Activated naive CD8-positive, alpha-beta T cell treated with anti-CD3 and anti-CD28 coated beads, Interleukin-2, amount 50 U/mL, for 16 hours (primary cell): ENCODE data around the gene MTSS2.

ENCODE experiments used
- DNase-seq: peaks from one replicate; pipeline ENCODE4 v3.0.0-alpha.2; 2020; ENCODE audit warnings: low read depth, low spot score

The MTSS2 gene

DNA sequence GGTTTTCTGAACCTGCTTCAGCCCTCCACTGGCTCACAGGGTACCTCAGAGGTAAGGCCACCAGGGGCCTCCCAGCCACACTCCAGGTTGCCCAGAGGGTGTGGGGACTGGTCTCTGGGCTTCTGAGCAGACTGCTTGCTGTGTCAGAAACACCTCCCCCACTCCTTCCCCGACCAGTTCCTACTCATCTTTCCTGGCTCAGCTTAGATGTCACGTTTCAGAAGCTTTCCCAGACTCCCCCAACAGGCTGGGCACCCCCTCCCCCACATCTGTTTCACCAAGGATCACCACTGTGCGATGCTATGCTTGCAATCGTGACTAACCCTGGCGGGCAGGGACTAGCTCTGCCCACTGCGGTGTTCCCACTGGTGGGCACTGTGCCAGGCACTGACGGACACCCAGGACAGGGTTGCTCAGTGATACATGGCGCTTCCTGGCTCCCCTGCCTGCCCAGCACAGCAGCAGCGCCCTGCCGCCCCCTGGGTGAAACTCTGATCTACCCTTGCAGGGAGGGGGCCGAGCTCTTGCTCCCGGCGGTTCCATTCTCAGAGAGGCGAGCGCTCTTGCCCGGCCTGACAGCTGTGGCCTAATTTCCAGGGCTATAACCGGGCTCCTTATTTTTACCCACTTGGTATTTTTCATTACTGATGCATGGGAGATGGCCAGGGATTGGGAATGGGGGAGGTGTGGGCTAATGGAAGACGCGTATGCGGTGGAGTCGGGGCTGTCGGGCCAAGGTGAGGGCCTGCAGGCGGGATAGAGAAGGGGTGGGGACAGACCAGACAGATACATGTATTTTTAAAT is 29.4 kb upstream of the MTSS2 start:
- DNase-seq, result no peak

DNA sequence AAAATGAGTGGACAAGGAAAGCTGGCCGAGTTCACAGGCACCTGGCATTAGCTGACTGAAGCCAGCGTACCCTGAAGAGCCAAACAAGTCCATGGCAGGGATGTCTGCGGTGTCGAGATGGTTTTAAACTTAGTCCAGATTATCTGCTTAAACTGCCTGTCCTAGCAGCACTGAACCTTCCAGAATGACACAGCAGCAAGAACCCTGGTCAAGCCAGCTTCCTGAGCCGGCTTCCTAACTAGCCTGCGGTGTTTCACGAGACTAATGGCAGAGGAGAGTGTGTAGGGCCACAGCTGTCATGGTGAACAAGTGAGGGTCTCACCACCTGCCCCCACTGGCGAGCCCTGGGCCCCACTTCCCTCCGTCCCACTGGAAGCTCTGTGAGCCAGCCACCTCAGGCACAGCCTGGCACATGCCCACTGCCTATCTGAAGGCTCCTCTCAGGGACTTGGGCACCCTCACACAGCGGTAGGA is 28.8 kb upstream of the MTSS2 start:
- no peak for DNase-seq

DNA sequence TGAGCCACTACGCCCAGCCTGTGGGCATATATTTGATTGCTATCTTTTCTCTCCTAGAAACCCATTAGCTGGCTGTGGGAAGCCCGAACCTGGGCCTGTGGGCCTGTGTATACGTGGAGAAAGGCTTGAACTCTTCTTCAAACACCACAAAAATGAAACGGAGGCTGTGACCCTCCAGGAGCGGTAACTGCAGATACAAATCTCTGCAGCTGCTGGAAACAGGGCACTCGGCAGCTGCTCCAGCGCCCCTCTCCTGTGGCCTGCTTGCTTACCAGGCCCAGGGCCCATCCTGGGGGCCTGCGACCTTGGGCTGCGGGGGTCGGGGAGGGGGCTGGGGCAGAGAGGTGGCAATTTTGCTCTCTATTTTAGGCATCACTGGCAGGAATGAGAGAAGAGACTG is 28.0 kb upstream of the MTSS2 start:
- no peak for DNase-seq

DNA sequence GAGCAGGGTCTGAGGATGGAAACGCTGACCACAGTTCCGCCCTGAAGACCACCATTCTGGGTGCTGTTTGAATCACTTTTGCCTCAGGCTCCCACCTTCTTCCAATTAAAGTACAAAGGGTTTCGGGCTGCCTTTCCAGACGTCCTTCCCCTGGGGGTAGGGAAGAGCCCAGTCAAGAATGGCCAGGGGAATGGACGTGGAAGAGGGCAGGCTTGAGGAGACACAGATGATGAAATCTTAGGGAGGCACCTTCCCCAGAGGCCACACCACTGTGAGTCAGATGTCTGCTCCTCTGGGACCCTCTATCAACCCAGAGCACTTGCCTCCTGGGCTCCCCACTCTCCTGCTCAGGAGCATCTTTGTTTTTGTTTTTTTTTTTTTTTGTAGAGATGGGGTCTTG is 27.5 kb upstream of the MTSS2 start:
- no peak for DNase-seq

DNA sequence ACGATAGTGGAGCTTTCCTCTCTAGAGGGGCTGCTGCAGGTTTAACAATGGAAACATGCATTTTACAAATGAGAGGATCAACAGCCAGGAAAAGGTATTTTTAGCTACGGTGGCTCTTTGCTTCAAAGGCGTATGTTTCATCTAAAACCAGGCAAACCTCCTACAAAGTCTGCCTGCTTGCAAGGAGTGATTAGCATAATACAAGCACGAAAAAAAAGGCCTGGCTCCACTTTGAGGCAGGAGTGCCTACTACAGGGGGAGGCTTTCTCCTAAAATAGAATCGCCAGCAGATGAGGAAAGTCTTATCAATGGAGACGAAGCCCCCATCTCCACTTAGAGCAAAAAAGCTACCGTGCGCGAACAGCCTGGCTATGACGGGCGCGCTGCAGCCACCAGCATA is 27.1 kb upstream of the MTSS2 start:
- no peak for DNase-seq

DNA sequence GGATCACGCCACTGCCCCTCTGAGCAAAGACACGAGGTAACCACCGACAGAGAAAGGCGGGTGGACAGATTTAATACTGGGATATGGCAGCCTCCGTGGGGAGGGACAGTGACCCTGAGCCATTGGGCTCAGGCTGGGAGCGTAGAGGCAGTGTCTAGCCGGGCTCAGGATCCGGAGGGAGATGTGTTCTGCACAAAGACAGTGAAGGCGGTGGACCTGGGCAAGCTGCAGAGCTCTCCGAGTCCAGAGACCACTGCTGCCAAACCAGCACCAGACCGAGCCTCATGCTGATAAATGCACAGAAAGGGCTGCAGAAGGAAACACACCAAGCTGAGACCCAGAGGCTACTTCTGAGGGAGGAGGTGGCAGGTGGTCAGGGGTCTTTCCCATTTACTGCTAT is 26.5 kb upstream of the MTSS2 start:
- DNase-seq, result no peak

DNA sequence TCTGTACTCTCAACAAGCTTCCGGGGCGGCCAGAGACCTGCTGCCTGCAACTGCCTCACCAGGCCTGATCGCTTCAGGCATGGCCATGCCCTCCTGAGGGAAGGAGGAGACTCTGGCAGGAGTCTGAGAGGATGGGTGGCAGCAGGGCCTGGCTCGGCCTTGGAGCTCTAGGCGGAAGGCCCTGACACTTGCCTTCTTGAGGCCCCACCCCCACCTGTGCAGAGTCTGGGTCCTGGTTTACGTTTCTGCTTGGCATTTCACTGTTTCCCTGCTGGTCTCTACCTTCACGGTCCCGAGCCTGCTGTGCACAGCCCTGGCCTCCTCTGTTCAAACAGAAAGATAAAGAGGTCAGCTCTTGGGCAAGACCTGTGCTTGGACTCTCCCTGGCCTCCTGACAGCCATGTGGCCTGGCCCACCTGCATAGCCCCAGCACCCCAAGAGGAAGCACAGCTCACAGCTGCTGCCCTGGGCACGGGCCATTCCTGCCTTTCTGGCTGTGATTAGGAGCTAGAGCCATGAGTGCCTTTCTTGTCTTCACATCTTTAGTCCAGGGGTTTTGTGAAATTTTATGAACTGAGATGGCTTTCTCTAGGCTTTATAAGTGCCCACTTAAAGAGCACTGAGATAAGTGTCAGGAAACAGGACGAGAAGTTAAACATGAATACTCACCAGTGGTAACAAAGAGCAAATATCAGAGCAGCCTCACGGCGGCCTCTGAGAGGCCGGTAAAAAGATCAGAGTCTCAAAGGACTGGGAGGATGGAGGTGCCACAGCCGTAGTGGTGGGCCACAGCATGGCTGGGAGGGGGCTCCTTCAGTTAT is 25.6 kb upstream of the MTSS2 start:
- no peak for DNase-seq

DNA sequence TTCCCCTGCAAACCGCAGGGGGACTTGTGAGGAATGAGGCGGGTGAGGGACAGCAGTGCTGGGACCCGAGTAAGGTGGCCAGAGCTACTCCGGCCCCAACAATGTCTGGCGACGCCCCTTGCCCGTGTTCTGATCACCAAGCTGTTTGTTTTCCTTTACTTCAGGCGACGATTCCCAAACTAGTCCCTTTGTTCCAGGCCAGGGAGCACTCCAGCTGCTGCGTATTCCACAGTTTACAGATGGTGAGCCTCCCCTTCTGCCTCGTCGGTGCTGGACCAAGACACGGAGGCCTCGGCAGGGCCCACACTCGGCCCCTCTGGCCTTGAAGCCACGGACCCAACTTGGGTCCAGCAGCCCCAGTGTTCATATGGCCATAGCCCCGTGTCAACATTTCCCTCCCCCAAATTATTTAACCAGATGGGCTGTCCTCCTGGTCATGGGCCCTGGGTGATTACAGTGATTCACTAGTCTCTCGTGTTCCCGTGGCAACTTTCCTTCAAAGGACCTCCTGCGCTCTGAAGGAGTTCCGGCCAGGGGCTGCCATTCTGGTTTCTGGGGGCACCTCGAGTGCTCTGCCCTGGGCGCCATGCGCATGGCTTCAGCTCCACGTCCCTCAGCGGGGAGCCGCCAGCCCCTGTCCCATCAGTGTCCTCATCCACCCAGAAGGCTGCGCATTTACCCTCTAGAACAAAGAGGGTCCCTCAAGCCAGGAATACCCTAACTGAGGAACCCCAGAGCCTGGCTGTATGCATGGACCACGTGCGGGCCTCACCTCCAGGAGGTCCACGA is 24.8 kb upstream of the MTSS2 start:
- no peak for DNase-seq

DNA sequence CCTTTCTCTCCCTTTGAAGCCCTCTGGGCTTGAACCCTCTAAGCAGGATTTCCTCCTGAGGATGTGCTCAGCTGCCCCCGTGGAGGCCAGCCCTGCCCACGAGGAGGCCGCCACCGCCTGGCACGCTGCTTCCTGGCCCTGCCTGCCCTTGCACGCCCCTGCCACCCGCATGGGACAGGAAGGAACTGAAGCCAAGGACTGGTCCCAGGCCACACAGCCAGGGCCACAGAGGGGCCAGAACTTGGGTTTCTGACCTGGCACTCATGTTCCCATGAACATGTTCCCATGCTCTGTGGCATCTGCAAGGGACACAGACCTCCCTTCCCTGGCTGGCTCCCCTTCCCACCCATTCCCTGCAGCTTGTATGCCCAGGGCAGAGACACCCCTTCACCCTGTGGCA is 24.1 kb upstream of the MTSS2 start:
- DNase-seq, result no peak

DNA sequence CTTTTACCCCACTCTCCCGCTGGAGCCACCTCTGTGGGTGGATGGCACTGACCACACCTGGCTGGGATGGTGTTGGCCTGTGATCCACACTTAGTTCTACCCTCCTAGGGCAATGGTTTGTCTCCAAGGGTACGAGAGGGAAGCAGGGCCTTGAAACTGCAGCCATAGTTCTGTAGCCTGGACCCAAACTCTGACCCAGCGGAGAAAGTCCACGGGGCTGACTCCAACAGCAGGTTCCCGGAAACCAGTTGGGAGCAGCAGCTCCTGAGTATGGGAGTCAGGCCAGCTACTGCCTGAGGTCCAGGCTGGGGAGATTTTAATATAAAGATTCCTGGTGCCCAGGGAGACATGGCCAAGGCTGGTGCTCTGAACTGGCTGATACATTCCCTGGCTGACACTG is 23.6 kb upstream of the MTSS2 start:
- no peak for DNase-seq

DNA sequence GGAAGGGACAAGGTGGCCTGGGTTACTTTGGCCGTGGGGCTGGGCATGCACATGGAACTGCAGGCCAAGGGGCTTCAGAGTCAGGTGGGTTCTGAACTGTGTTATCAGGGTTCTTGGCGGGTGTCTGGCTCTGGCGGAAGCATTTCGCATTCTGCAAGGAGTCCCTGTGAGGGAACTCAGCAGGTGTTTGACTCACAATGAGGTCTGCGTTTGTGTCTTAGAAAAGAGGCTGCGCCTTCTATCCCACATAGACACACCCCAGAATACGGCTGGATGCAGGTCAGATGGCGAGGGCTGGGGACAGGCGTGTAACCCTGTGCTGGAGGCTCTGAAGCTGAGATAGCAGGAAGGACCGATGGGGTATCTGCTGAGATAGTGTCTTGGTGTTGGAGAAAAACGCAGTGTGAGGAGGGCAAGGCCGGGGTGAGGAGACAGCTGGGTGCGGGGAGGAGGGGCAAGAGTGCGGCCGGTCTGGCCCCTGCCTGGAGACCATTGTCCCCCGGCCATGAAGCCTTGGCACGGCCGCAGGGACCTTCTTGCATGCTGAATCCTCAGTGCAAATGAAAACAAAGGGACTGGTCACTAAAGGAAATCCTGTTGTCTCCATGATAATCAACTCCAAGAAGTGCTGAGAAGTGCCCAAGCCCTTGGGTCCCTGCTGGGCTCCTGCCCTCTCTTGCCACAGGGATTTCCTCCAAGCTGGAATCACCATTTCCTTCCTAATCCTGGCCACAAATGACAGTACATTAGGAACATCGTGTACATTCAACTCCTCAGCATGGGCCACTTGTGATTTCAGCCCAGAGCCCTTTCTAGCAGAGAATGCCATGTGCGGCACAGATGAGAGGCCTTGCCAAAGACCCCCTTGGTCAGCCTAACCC is 22.8 kb upstream of the MTSS2 start:
- DNase-seq, result no peak

DNA sequence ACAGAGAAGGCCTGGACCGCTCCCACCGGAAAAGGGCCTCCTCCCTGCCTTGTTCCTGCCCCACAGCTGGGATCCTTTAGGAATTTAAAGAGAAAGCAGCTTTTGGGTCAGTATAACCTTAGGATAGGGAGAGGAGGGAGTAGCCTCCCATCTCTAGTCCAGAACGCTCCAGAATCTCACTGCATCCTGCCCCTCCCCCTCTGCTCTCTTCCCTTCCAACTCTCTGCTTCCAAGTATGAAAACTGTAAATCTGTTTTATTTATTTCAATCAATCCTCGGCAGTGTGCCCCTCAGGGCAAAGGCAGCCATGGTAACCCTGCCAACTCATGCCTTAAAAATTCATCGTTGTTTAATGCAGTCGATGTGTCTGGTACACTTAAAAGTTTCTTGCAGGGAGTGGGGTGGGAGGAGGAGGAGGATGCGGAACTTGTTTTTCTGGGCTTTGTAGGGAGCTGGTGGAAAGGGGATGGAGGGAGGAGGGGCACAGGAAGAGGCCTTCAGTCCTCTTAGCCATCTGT is 21.2 kb upstream of the MTSS2 start:
- DNase-seq, result no peak

DNA sequence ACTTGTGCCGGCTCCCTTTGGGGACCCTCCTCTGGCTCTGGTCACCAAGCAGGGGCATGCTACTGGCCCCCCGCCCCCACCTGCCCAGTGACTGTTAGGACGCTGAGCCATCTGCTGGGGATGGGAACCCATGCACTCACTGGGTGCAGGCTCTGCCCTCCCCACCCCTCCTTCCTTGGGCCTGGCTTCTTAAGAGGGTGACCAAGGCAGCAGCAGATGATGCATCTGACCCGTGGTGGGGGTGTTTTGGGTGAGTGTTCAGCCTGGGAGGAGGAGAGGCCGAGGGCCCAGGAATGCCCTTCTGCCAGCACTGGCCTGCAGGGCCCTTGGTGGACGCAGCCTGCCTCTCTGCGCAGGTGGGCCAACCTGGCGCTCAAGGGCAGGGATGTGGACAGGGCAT is 19.2 kb upstream of the MTSS2 start:
- DNase-seq, result no peak

DNA sequence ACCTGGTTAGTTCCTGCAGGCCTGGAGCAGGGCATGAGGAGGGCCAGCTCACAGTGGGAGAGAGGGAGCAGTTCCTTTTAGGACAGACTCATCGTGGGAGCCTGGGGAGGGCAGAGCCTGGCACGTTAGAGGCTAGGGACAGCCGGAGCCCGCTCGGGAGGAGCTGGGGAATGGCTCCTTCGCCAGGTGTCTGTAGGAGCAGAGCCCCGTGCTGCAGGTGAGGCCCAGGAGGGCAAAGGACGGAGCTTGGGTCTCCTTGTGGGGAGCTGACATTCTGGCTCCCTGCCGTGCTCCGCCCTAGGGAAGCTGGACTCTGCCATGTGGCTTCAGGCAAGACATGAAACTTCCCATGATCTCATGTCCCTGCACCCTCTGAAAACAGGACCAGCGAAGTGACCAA is 18.7 kb upstream of the MTSS2 start:
- no peak for DNase-seq

DNA sequence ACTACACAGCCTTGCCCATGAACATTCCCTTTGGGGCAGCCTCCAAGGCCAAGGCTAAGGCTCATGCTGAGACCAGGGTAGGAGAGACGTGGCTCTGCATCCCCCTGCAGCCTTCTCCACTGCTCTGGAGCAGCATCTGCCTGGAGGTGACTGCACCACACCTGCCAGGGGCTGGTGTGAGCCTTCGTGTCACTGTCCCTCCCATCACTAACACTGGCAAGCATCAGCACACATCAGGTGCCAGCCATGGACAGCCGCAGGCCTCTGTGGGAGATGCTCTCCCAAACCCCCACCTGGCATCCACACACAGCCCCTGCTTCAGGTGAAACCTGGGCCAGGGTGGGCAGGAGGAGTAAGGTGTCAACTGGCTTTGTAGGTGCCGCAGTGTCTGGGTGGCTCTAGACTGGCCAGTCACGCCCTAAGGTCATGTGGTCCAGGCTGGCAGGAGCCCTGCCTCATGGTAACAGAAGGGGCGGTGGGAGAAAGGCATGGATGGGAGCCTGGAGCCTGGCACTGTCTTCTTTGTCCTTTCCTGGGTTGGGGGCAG is 18.1 kb upstream of the MTSS2 start:
- DNase-seq, result no peak

DNA sequence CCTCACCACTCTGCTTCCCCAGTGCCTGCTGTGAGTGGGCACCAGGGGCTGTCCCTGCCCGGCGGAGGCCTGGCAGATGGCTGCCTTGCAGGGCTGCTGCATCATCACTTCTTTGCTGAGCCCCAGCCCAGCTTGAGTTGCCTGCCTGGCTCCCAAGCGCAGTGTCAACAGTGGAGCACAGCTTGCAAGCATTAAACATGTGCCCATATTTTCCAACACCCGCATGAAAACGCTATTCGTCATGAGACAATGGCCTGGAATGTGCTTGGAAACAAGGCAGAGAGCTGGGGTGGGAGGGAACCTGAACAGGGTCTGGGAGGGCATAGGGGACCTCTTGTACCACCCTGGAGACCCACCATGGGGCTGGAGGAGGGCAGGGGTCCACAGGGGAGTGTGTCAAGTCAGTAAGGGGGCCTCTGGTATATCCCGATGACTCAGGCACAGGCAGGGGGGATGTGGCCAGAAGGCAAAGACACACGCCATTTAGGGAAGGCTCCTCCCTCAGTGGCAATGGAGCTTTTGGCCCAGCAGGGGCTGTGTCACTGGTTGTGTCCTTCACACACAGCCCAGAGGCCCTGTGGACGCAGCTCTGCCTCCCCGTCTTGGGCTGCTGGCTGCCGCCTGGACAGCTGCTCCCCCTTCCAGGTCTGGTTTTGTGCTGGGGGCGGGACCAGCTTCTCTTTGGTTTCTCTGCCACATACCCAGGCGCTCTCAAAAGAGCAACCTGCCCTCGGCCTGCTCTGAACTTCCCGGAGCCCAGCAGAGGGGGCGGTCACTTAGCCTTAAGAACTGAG is 17.4 kb upstream of the MTSS2 start:
- no peak for DNase-seq

DNA sequence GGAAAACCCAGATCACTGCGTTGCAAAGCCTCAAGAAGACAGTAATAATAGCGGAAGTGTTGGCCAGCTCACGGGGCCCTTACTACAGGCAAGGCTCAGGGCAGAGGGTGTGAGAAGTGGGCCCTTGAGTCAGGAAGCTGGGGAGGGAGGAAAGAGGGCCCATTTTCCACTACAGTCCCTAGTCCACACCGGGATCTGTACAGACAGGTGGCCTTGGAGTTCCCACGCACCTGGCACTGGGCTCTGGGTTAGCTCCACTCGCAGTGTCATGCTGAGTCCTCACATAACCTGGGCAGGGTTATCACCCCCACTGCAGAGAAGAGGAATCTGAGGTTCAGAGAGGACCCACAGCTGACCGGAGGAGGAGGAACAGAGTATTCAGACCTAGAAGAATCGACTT is 16.8 kb upstream of the MTSS2 start:
- no peak for DNase-seq

DNA sequence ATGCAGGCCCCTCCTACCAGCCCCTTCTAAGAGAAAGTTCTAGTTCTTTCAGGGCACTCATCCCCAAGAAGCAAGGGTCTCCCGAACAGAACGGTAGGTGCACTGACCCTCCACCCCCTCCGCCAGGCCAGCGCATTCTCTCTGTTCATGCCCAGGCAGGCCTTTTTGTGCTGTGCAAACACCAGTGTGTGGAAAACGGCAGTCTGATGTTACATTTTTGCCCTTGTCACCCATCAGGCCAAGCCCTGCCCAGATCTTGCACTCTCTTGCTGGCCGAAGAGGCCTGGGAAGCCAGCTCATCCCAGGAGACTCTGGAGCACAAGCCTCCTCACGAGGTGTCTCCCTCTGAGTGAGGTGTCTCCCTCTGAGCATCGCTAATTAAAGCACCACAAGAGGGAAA is 16.1 kb upstream of the MTSS2 start:
- no peak for DNase-seq

DNA sequence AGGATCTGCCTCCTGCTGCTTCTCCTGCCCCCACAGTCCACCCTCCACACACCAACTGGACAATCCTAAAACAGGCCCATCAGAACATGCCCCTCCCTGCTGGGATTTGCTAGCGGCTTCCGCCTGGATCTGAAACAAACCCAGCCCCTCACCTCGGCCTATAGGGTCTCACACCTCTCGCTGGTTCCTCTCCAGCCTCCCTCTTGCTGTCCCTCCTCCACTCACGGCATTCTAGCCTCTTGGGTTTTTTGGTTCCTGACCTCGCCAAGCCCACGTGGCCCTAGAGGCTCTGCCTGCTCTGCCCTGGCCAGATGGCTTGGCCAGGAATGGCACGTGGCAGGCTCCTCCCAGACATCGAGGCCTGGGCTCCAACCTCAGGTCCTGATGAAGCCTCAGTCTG is 15.7 kb upstream of the MTSS2 start:
- DNase-seq, result no peak

DNA sequence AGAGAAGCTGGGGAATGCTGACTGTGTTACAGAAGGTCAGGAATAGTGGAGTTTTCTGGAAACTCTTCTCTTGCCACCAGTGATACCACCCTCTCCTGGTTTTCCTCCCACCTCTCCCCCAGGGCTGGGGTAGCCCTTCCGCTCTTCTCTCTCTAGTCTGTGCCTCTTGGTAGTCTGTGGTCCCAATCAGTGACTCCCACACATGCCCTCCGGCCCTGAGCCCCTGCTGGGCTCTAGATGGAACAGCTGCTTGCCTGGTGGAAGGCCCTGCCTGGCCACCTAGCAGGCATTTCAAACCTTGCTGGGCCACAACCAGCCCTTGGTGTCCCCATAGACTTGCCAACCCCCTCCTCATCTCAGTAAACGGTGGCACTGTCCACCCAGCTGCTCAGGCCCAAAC is 15.2 kb upstream of the MTSS2 start:
- no peak for DNase-seq
